T47D (cell line): ENCODE measurements around the gene CACNA2D4.

Source experiments
- DNase-seq, 2 experiments: peaks; one replicate each; pipeline versions ENCODE4 v3.0.0 to v3.0.0-alpha.2; 2011 to 2012; ENCODE audit warnings: low read depth in 1 of 2, low spot score in 1 of 2
- JUND ChIP-seq: IDR thresholded peaks from 2 replicates; pipeline ENCODE4 v1.6.1; 2012; ENCODE audit warnings: low read depth
- in situ Hi-C: cut with HindIII; loops from 2 replicates; pipeline ENCODE4 v1.10.0; 2016; ENCODE audit warnings: low sequenced_read_pairs, low pct_unique_long_range_greater_than_20kb

CACNA2D4 gene

GRCh38 chr12:1885082-1885596 lies 33.3 kb downstream of the CACNA2D4 start:
- in situ Hi-C loops, result no loop called here
- no peak for TF ChIP-seq JUND
- DNase-seq, result no peak

- in situ Hi-C loops, result no loop called here
- no peak for DNase-seq
- TF ChIP-seq JUND, result no peak
These were observed 33.8 kb downstream of the CACNA2D4 start for GRCh38 chr12:1884651-1885050.

- DNase-seq, result no peak
- TF ChIP-seq JUND, result no peak
- in situ Hi-C loops, result no loop called here
These were observed 34.9 kb downstream of the CACNA2D4 start for GRCh38 chr12:1883513-1883912.

GRCh38 chr12:1882850-1883470 lies 35.5 kb downstream of the CACNA2D4 start:
- in situ Hi-C loops, result no loop called here
- no peak for DNase-seq
- TF ChIP-seq JUND, result no peak

- in situ Hi-C loops, result no loop called here
- no peak for DNase-seq
- no peak for TF ChIP-seq JUND
These were observed 36.0 kb downstream of the CACNA2D4 start for GRCh38 chr12:1882405-1882804.

- TF ChIP-seq JUND, result no peak
- in situ Hi-C loops, result no loop called here
- no peak for DNase-seq
These were observed 36.5 kb downstream of the CACNA2D4 start for GRCh38 chr12:1881936-1882335.

DNA sequence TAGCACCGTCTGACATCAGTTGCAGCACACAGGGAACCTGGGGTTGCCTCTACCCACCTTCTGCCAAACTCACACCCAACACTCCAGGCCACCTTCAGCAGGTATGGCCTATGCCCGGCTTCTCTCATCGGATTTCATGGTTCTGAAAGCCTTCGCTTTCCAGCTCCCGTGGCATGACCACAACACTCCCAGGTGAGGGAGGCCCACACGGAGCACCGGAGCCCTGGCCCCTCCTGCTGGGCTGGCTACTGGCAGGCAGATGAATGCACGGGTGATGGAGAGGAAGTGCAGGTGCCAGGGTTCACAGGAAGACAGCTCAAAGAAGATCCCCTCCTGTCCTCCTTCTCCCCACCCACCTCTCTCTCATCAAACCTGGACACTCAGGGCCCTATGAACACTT lies 37.2 kb downstream of the CACNA2D4 start:
- no peak for TF ChIP-seq JUND
- in situ Hi-C loops, result no loop called here
- no peak for DNase-seq

DNA sequence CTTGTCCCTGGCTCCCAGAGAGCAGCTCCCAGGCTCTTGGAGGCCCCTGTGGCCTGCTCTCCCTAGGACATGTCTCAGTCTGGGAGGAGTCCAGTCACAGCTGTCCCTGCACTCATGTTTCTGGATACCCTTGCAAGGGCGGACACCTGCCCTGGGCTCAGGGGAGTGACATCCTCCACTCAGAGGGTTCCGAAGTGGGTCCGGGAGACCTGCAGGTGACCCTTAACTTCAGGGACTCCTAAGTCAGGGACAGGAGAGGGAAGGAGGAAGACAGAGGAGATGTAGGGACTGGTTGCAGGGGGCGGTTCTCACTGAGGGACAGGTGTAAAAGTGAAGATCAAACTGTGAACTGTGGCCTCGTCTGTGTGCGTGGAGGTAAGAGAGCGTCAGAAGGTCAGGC lies 37.6 kb downstream of the CACNA2D4 start:
- DNase-seq, result no peak
- in situ Hi-C loops, result no loop called here
- no peak for TF ChIP-seq JUND

DNA sequence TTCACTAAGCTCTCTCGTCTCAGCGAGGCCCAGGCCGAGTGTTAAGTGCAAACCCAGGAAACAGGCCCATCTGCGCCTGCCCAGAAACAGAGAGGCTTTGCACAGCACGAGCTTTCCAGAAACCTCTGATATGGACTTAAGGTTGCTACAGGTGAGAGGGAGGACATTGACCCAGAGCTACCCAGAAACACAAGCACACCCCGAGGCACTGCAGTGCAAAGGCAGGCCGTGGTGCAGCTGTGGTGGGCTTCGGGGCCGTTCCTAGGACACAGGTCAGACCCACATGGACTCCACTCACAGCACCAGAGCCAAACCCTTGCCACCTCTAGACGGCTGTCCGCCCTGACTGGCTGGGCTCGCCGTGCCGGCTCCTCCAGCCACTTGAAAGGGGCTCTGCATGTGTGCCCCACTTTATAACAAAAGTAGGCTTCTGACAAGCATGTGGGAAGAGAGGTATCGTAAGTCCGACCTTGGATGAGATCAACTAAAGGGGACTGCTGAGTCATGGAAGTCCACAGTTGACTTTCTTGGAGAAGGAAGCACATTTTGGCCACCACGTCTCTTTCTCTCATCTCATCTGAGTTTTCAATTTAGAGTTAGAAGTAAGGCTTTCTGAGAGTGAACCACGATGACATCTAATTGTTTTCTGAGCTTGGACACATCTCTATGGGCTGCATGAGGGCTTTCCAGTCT lies 38.2 kb downstream of the CACNA2D4 start:
- no peak for TF ChIP-seq JUND
- no peak for DNase-seq
- in situ Hi-C loops, result no loop called here

GRCh38 chr12:1879633-1880032 lies 38.8 kb downstream of the CACNA2D4 start:
- no peak for TF ChIP-seq JUND
- in situ Hi-C loops, result no loop called here

GRCh38 chr12:1878695-1879094 lies 39.8 kb downstream of the CACNA2D4 start:
- DNase-seq, result no peak
- in situ Hi-C loops, result no loop called here
- TF ChIP-seq JUND, result no peak

More at GRCh38 chr12:1879633-1880032, 38.8 kb downstream of the CACNA2D4 start:
- DNase-seq, result no peak

DNA sequence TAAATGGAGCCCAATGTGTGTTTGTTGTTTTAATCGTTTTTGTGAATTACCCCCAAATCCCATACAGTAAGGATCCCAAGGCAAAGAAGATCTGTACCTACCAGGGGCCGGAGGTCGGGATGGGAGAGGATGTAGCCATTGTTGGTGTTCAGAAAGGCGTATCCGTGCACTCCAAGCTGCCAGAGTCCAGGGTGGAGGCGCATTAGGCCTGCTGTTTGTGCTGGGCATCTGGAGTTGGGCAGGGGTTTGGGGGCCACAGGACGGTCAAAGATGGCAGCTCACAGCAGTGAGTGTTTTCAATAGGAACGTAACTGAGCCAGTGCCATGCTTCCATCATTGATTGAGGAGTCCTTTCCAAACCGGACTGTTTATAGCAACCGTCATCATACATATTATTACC lies 40.2 kb downstream of the CACNA2D4 start:
- TF ChIP-seq JUND, result no peak
- DNase-seq, result no peak
- in situ Hi-C loops, result no loop called here

DNA sequence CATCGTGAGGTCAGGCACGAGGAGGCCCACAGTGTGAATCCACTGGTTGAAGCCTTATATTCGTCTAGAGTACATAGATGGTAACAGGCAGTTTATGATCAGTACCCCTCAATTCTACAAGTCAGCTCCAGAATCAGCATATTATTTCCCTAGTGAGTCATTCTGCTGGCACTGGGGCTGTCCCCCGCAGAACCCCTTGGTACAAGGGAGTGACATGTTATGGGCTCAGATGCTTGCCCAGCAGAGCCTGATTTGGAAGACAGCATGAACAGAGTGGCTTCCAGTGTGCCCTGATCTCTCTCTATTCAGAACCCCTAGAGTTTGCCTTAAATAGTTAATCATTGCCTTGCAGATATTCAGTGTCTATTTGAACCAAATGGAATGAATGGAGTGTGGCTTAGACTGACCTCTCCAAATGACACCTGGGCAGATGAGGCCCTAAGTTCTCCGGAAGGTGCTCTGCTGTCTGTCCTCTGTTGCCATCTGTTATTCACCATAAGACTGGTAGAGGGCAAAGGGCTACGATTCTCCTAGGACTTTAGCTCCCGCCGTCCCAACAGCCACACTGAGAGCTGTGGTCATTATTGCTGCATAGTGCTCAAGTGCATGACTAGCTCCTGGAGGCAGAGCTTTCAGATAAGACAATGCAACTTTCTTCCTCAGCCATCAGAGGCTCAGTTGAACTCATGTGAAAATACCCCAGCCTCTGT lies 41.1 kb downstream of the CACNA2D4 start:
- DNase-seq, result no peak
- in situ Hi-C loops, result no loop called here
- TF ChIP-seq JUND, result no peak
